Epithelial cell of esophagus (primary cell): ENCODE data around the gene WARS2.

Experiments
- DNase-seq: peaks from one replicate; pipeline ENCODE4 v3.0.0; 2010; ENCODE audit warnings: low read depth
- H3K4me3 ChIP-seq: 2 replicates; pipeline ENCODE4 v1.5.1; 2011; ENCODE audit warnings: mild to moderate bottlenecking, low read length, control low read depth
- TF ChIP-seq, protein P1 (sequence below): IDR thresholded peaks from 2 replicates; pipeline ENCODE4 v1.5.1; 2011; ENCODE audit warnings: low read depth, mild to moderate bottlenecking, low read length, control low read depth, inconsistent platforms; ENCODE audit not compliant: insufficient read depth; ENCODE audit errors: missing control alignments

WARS2 gene

GRCh38 chr1:119086830-119087229 lies 53.6 kb downstream of the WARS2 start:
- no peak for DNase-seq
- H3K4me3 ChIP-seq, result no peak overlapping the region
- TF ChIP-seq, protein P1, sequence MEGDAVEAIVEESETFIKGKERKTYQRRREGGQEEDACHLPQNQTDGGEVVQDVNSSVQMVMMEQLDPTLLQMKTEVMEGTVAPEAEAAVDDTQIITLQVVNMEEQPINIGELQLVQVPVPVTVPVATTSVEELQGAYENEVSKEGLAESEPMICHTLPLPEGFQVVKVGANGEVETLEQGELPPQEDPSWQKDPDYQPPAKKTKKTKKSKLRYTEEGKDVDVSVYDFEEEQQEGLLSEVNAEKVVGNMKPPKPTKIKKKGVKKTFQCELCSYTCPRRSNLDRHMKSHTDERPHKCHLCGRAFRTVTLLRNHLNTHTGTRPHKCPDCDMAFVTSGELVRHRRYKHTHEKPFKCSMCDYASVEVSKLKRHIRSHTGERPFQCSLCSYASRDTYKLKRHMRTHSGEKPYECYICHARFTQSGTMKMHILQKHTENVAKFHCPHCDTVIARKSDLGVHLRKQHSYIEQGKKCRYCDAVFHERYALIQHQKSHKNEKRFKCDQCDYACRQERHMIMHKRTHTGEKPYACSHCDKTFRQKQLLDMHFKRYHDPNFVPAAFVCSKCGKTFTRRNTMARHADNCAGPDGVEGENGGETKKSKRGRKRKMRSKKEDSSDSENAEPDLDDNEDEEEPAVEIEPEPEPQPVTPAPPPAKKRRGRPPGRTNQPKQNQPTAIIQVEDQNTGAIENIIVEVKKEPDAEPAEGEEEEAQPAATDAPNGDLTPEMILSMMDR, result no peak

- TF ChIP-seq, protein P1, result no peak
- DNase-seq, result no peak
- no peak overlapping the region for H3K4me3 ChIP-seq
Measured at GRCh38 chr1:119084798-119085197, 55.7 kb downstream of the WARS2 start.

DNA sequence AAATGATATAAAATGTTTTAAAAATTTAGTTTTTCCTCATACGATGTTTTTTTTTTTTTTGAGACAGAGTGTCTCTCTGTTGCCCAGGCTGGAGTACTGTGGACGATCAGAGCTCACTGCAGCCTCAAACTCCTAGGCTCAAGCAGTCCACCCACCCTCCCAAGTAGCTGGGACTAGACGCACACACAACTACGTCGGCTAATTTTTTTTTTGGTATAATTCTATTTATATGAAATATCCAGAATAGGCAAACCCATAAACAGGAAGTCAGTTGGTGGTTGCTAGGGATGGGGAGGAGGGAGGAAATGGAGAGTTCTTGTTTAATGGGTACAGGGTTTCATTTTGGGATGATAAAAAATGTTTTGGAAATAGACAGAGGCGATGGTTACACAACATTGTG lies 56.5 kb downstream of the WARS2 start:
- TF ChIP-seq, protein P1, result no peak
- no peak for DNase-seq
- H3K4me3 ChIP-seq, result no peak overlapping the region

DNA sequence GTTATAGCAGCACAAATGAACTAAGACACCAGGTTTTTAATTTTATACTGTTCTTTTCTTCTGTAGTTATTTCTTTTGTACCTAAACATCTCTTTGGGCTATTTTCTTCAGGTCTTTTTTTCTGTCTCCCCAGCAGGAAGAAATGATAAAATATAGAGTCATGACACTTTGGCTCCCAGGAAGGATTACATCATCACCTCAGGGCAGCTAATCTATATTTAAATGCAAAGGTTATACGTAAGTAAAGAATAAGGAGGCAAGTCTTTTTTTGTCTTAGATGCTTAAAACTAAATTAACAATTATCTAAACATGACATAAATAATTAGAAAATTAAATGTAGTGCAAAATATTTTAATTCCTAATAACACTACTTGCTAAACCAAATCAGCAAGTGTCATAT lies 57.0 kb downstream of the WARS2 start:
- H3K4me3 ChIP-seq, result no peak overlapping the region
- TF ChIP-seq, protein P1, result no peak
- peak; percentile 22 for DNase-seq

GRCh38 chr1:119081700-119082099 lies 58.8 kb downstream of the WARS2 start:
- TF ChIP-seq, protein P1, result no peak
- H3K4me3 ChIP-seq, result no peak overlapping the region
- no peak for DNase-seq

DNA sequence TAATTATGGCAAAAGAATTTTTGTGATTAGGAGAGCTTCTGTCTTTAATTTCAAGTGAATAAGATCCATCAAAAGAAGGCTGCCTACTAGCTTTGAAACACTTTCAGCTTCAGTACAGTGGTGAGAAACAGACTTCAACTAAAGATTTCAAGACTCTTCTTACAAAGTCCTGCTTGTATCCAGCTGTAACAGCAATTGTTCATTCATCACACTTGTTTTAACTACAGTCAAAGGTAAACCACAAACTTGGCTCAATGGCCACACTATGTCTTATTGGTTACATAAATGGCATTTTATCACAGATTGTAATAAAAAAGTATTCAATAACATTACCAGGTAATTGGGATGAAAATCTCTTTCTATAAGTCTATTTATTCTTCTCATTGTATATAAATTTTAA lies 59.2 kb downstream of the WARS2 start:
- DNase-seq, result no peak
- TF ChIP-seq, protein P1, result no peak
- H3K4me3 ChIP-seq, result no peak overlapping the region

DNA sequence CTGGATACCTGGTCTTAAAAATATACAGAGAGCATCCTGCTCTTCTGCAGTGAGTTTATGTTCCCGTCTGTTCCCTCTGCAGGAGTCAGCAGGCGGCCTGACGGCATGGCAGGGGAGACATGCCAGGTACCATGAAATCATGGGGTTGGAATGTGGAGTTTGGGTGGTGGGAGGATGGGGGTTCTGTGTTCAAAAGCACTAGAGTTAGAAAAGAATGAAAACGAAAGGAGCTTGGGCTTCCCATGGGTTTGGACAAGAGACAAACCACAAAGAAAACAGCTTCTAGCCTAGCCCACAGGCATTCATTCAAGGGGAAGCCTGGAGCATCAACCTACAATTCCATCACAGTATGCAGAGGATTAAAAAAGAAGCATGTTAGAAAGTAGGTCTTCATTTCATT lies 59.9 kb downstream of the WARS2 start:
- H3K4me3 ChIP-seq, result no peak overlapping the region
- peak; percentile 45 for DNase-seq
- TF ChIP-seq, protein P1, result no peak
